GM21515 (cell line): ENCODE results near the gene ATRIP.
"Not testable (repeated sequence)": the region's sequence is repeated elsewhere in the genome, so short reads cannot be mapped to it uniquely, and the experiment has no call there.

Experiments used
- ATAC-seq: cut with Tn5 transposase; IDR thresholded peaks from one replicate; pipeline ENCODE4 v1.9.1; 2021; ENCODE audit not compliant: unreplicated experiment

ATRIP gene

GRCh38 chr3:48435774-48436476 is 10.6 kb upstream of the ATRIP start:
- ATAC-seq = no peak

GRCh38 chr3:48436477-48436787 is 10.1 kb upstream of the ATRIP start:
- no peak for ATAC-seq

GRCh38 chr3:48436855-48437254 is 9.7 kb upstream of the ATRIP start:
- no peak for ATAC-seq

DNA sequence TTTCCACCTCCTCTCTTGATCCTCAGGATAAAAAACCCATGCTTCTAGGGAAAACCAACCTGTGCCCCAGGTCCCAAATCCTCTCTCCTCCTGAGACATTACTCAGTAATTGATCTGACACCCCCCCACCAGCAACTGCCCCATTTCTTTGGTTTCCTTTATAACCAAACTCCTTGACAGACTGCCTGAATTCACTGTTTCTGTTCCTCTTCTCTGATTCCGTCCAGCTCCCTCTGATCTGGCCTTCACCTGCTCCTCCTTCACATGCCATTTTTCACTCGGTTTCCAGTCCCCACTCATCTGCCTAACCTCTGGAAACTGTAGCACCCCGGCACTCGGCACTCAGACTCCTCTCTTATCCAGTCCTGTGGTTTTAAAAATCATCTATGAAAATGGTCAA is 8.7 kb upstream of the ATRIP start:
- no peak for ATAC-seq

GRCh38 chr3:48439820-48440589 is 6.5 kb upstream of the ATRIP start, which contains the start of the genes CCDC51 and TMA7:
Gene CCDC51 (minus strand): TSS chr3:48440119. CDS start chr3:48435128, 4,991 bp downstream.
Gene TMA7 (plus strand): TSS chr3:48440257. CDS start chr3:48440297, 40 bp downstream.
- peak; percentile 92 for ATAC-seq

DNA sequence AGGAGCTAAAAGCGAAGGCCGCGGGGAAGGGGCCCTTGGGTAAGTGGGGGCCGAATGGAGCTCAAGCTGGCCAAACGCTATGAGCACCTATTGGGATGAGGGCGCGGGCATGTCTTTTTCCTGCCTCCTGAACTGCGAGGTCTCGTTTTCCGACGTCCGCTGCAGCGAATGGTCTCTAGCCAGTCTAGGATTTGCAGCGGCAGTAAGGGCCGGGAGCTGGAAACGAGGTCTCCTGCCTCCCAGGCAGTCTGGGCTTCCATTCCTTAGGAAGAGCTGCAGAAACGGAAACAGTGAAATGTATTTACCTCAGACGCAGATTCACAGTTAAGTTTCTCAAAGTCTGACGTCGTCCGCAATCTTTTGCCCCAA is 6.0 kb upstream of the ATRIP start:
- ATAC-seq = no peak

- no peak for ATAC-seq
Observed at GRCh38 chr3:48441940-48442339, 4.6 kb upstream of the ATRIP start.

DNA sequence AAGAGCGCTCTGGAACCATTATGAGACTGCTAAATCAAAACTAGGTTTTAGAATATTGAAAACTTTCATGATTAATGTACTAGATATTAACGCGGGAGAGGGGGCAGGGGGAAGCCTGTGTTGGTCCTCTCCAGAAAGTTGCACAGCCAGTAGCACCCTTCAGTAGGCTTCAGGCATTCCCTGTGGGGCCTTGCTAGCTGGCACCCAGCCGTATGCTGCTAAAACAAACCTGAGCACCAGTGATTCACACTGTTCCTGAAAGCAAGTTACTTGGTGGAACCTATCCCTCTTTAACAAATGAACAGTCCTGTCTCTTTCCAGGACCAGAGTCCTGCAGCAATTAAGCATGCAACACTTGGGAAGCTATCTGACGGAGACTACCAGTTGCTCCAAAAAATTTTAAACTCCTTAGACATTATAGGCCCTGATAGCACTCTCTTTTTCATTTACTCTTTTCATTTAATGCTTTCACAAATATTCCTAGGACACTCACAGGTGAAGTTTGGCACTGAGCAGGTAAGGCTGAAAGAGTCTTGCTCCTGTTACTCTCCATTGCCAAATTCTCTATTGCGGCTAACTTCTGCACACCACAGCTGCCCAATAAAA is 1.2 kb upstream of the ATRIP start:
- ATAC-seq = no peak

GRCh38 chr3:48446043-48446424 is 503 bp upstream of the ATRIP start:
- no peak for ATAC-seq

DNA sequence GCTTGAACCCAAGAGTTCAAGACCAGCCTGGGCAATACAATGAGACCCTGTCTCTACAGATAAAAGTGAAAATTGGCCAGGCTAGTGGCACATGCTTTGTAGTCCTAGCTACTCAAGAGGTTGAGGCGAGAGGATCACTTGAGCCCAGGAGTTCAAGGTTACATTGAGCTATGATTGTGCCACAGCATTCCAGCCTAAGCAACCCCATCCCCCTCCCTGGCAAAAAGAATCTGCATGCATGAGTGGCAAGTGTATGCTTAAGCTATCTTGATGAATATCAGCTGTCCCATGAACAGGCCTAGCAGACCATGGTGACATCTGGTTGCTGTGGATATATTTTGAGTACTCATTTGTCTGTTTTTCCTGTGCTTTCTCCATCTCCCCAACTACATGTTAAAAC is 4.7 kb downstream of the ATRIP start:
- ATAC-seq = no peak

DNA sequence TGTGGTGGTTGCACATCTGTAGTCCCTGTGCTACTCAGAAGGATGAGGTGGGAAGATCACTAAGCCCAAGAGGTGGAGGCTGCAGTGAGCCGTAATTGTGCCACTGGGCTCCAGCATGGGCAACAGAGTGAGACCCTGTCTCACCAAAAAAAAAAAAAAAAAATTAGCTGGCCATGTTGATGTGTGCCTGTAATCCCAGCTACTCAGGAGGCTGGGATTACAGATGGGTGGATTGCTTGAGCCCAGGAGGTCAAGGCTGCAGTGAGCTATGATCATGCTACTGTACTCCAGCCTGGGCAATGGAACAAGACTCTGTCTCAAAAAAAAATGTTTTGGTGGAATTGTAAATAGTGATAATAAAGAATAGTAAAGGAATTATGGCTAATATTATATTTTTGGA is 9.9 kb downstream of the ATRIP start:
- ATAC-seq = no peak

GRCh38 chr3:48459331-48459730 is 12.8 kb downstream of the ATRIP start:
- ATAC-seq = no peak

DNA sequence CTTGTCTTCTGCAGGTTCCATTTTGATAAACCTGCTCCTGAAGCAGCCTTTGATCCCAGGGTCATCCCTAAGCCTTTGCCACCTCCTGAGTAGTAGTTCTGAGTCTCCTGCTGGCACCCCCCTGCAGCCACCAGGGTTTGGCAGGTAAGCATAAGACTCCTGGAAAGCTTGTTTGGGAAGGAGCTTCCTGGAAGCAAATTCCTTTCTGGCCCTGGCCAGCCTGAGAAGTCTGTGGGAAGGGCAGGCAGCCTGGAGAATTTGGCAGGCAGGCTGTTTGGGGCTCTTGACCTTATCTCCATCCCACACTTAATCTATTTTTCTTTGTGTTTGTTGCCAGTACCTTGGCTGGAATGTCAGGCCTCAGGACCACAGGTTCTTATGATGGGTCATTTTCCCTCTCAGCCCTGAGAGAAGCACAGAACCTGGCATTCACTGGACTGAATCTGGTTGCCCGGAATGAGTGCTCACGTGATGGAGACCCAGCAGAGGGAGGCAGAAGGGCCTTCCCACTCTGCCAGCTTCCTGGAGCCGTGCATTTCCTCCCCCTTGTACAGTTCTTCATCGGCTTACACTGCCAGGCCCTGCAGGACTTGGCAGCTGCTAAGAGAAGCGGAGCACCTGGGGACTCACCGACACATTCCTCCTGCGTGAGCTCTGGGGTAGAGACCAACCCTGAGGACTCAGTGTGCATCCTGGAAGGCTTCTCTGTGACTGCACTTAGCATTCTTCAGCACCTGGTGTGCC is 13.4 kb downstream of the ATRIP start:
- ATAC-seq = no peak

- no peak for ATAC-seq
Observed at GRCh38 chr3:48460517-48460902, 14.0 kb downstream of the ATRIP start.

GRCh38 chr3:48461767-48462166 is 15.2 kb downstream of the ATRIP start:
- not testable (repeated sequence) for ATAC-seq

GRCh38 chr3:48463703-48464102 is 17.2 kb downstream of the ATRIP start:
- no peak for ATAC-seq

GRCh38 chr3:48464713-48465221 is 18.2 kb downstream of the ATRIP start:
- no peak for ATAC-seq

GRCh38 chr3:48465237-48465530 is 18.6 kb downstream of the ATRIP start:
- ATAC-seq = no peak

GRCh38 chr3:48465531-48466378 is 19.2 kb downstream of the ATRIP start:
- peak; percentile 69 for ATAC-seq

- ATAC-seq = no peak
Observed at GRCh38 chr3:48466386-48467109, 20.0 kb downstream of the ATRIP start.
